Neural cell (in vitro differentiated cells): ENCODE results near the gene ZNF420. TPM values are rescaled to one million over a fixed set of nuclear protein-coding genes. Genes with fewer than 3 reads are reported as not detected.
"Not testable (repeated sequence)": the region's sequence is repeated elsewhere in the genome, so short reads cannot be mapped to it uniquely, and the experiment has no call there.

ENCODE experiments used
- H2AFZ ChIP-seq: fragments of 200-600, 300-800 bp; sonication (generic), shearing (Covaris generic); 2 replicates; pipeline ENCODE4 v1.6.0; 2014; ENCODE audit warnings: low read depth, mild to moderate bottlenecking, antibody characterized with exemption, low read length, moderate library complexity
- H3F3A ChIP-seq: fragments of 200-600 bp; shearing (Covaris generic); 2 replicates; pipeline ENCODE4 v1.6.1; 2016; ENCODE audit warnings: mild to moderate bottlenecking, moderate library complexity, mixed read lengths, antibody characterized with exemption, low read length; ENCODE audit not compliant: insufficient read depth, poor library complexity, severe bottlenecking
- H3K27ac ChIP-seq: fragments of 200-600, 300-800 bp; sonication (generic), shearing (Covaris generic); 2 replicates; pipeline ENCODE4 v1.5.1; 2014; ENCODE audit warnings: mild to moderate bottlenecking, low read length, moderate library complexity
- H3K27me3 ChIP-seq: fragments of 300-800, 200-600 bp; sonication (generic), shearing (Covaris generic); 2 replicates; pipeline ENCODE4 v1.6.0; 2014; ENCODE audit warnings: mild to moderate bottlenecking, low read depth, low read length, moderate library complexity; ENCODE audit not compliant: insufficient read depth
- H3K36me3 ChIP-seq: fragments of 300-800, 200-600 bp; sonication (generic), shearing (Covaris generic); 2 replicates; pipeline ENCODE4 v1.5.1; 2014; ENCODE audit warnings: mild to moderate bottlenecking, antibody characterized with exemption, low read length, moderate library complexity; ENCODE audit not compliant: insufficient read depth
- H3K4me2 ChIP-seq: fragments of 300-800, 200-600 bp; sonication (generic), shearing (Covaris generic); 2 replicates; pipeline ENCODE4 v1.6.0; 2014; ENCODE audit warnings: mild to moderate bottlenecking, low read length
- H3K4me3 ChIP-seq: fragments of 300-800, 200-600 bp; sonication (generic), shearing (Covaris generic); 2 replicates; pipeline ENCODE4 v1.5.1; 2014; ENCODE audit warnings: mild to moderate bottlenecking, low read length, moderate library complexity
- H3K79me2 ChIP-seq: fragments of 200-600 bp; shearing (Covaris generic); replicated peaks from 2 replicates; pipeline ENCODE4 v1.6.0; 2014; ENCODE audit warnings: mild to moderate bottlenecking, low read length, moderate library complexity; ENCODE audit not compliant: insufficient read depth
- H3K9ac ChIP-seq: fragments of 300-800, 200-600 bp; sonication (generic), shearing (Covaris generic); 2 replicates; pipeline ENCODE4 v1.6.1; 2016; ENCODE audit warnings: mild to moderate bottlenecking, low read length, mixed read lengths
- H3K9me2 ChIP-seq: fragments of 200-600 bp; shearing (Covaris generic); 2 replicates; pipeline ENCODE4 v1.6.1; 2016; ENCODE audit warnings: mild to moderate bottlenecking, low read length, mixed read lengths; ENCODE audit not compliant: insufficient read depth
- H3K9me3 ChIP-seq: fragments of 200-600, 300-800 bp; sonication (generic), shearing (Covaris generic); 2 replicates; pipeline ENCODE4 v1.6.1; 2016; ENCODE audit warnings: mild to moderate bottlenecking, mixed run types, low read length, moderate library complexity, mixed read lengths
- H4K20me1 ChIP-seq: fragments of 200-600 bp; shearing (Covaris generic); 2 replicates; pipeline ENCODE4 v1.6.1; 2016; ENCODE audit warnings: mild to moderate bottlenecking, mixed run types; ENCODE audit not compliant: insufficient read depth
- CTCF ChIP-seq: fragments of 450-650 bp; IDR thresholded peaks from 2 replicates; pipeline ENCODE4 v1.5.1; 2014; ENCODE audit warnings: antibody characterized with exemption, mild to moderate bottlenecking, moderate library complexity; ENCODE audit not compliant: poor library complexity, severe bottlenecking
- EP300 ChIP-seq: fragments of 450-650 bp; conservative IDR thresholded peaks from 2 replicates; pipeline ENCODE4 v1.6.1; 2014; ENCODE audit warnings: antibody characterized with exemption, mild to moderate bottlenecking, moderate library complexity; ENCODE audit not compliant: poor library complexity, severe bottlenecking
- EZH2 ChIP-seq: fragments of 200-600, 300-800 bp; shearing (Covaris generic), sonication (generic); IDR thresholded peaks from 2 replicates; pipeline ENCODE4 v1.6.1; 2014; ENCODE audit warnings: antibody characterized with exemption, low read length, borderline replicate concordance, mild to moderate bottlenecking; ENCODE audit not compliant: insufficient read depth, poor library complexity, severe bottlenecking
- MXI1 ChIP-seq: fragments of 450-650 bp; conservative IDR thresholded peaks from 2 replicates; pipeline ENCODE4 v1.6.1; 2014; ENCODE audit warnings: antibody characterized with exemption, mild to moderate bottlenecking; ENCODE audit not compliant: poor library complexity, severe bottlenecking
- POLR2AphosphoS5 ChIP-seq: IDR thresholded peaks from 2 replicates; pipeline ENCODE4 v1.6.1; 2012
- RAD21 ChIP-seq: fragments of 450-650 bp; conservative IDR thresholded peaks from 2 replicates; pipeline ENCODE4 v1.6.1; 2014; ENCODE audit warnings: antibody characterized with exemption, mild to moderate bottlenecking, moderate library complexity
- REST ChIP-seq: IDR thresholded peaks from 2 replicates; pipeline ENCODE4 v1.6.1; 2012; ENCODE audit warnings: borderline replicate concordance
- SMC3 ChIP-seq: fragments of 450-650 bp; conservative IDR thresholded peaks from 2 replicates; pipeline ENCODE4 v1.6.1; 2014; ENCODE audit warnings: antibody characterized with exemption, mild to moderate bottlenecking, moderate library complexity; ENCODE audit not compliant: poor library complexity
- TAF1 ChIP-seq: IDR thresholded peaks from 2 replicates; pipeline ENCODE4 v1.6.1; 2012; ENCODE audit warnings: low read depth
- polyA plus RNA-seq: library from polyadenylated mRNA; depleted of rRNA; stranded (reverse); fragments of >200 nt; gene quantifications from 2 replicates; pipeline ENCODE4 v1.2.3, GENCODE V29; 2014

Gene ZNF420
- polyA plus RNA-seq, 1 donor from 2014 or later, result 27.9 TPM

DNA sequence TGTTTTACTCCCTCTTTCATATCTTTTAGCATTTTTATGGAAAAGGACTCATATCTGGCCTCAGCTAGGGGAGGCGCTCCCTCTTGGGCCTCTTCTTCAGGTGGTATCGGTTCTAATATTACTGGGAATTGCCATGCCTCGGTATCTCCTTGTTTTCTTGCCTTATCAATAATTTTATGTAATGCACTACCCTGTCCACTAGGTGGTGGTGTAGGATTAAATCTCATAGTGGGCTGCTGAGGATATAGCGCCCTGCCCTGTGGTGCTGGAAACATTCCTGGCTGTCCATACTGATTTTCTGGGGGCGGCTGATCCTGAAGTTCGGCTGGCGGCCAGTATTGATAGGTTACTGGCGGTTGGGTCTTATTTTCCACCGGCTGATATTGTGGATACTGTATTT, 35.8 kb downstream of the ZNF420 start:
- TF ChIP-seq POLR2AphosphoS5 (no peak), SMC3 (no peak), EZH2 (no peak), CTCF (no peak), REST (no peak), TAF1 (no peak), MXI1 (no peak), EP300 (no peak), RAD21 (no peak)
- H3K9me3 ChIP-seq, result peaks cover 30% of the 10 kb centered on the region

DNA sequence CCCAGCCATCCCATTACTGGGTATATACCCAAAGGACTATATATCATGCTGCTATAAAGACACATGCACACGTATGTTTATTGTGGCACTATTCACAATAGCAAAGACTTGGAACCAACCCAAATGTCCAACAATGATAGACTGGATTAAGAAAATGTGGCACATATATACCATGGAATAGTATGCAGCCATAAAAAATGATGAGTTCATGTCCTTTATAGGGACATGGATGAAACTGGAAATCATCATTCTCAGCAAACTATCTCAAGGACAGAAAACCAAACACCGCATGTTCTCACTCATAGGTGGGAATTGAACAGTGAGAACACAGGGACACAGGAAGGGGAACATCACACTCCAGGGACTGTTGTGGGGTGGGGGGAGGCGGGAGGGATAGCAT, 43.9 kb downstream of the ZNF420 start:
- H3K9me2 ChIP-seq, H3K4me3 ChIP-seq, H2AFZ ChIP-seq, H3F3A ChIP-seq, H3K27ac ChIP-seq, H3K9ac ChIP-seq, H3K4me2 ChIP-seq, H3K79me2 ChIP-seq, H4K20me1 ChIP-seq, H3K27me3 ChIP-seq: not testable (repeated sequence)
- Histone ChIP-seq H3K36me3 (peaks cover 10% of the 10 kb centered on the region), H3K9me3 (peaks cover 25% of the 10 kb centered on the region)

More for the DNA sequence above, 35.8 kb downstream of the ZNF420 start:
- H2AFZ ChIP-seq, result no peak overlapping the region
- no peak overlapping the region for H3K9ac ChIP-seq
- H3K4me2 ChIP-seq, result no peak overlapping the region
- H3K27me3 ChIP-seq, result no peaks in the 10 kb centered on the region
- H4K20me1 ChIP-seq, result no peaks in the 10 kb centered on the region
- no peaks in the 10 kb centered on the region for H3K79me2 ChIP-seq
- no peaks in the 10 kb centered on the region for H3F3A ChIP-seq
- peaks cover 13% of the 10 kb centered on the region for H3K36me3 ChIP-seq
- H3K4me3 ChIP-seq, result no peak overlapping the region
- no peaks in the 10 kb centered on the region for H3K9me2 ChIP-seq
- no peak overlapping the region for H3K27ac ChIP-seq
